GOT3 (cell line): Measurements from ENCODE around the gene ZSWIM8.
"Not testable (repeated sequence)": the region's sequence is repeated elsewhere in the genome, so short reads cannot be mapped to it uniquely, and the experiment has no call there.

Source experiments
- DNase-seq: peaks from one replicate; lab custom pipeline; 2025; ENCODE audit warnings: mixed read lengths; lab: John Stamatoyannopoulos, UW

Gene ZSWIM8

GRCh38 chr10:73816917-73817729 is 31.7 kb downstream of the ZSWIM8 start:
- no peak for DNase-seq

GRCh38 chr10:73817826-73818225 is 32.4 kb downstream of the ZSWIM8 start:
- DNase-seq = no peak

GRCh38 chr10:73818402-73818801 is 33.0 kb downstream of the ZSWIM8 start:
- DNase-seq = no peak

- no peak for DNase-seq
Measured at GRCh38 chr10:73819081-73819480, 33.7 kb downstream of the ZSWIM8 start.

GRCh38 chr10:73819513-73820093 is 34.2 kb downstream of the ZSWIM8 start:
- no peak for DNase-seq

- no peak for DNase-seq
Measured at GRCh38 chr10:73823391-73823790, 38.0 kb downstream of the ZSWIM8 start.

GRCh38 chr10:73824146-73824725 is 38.8 kb downstream of the ZSWIM8 start:
- no peak for DNase-seq

- no peak for DNase-seq
Measured at GRCh38 chr10:73827346-73828089, 42.1 kb downstream of the ZSWIM8 start.

- DNase-seq = no peak
Measured at GRCh38 chr10:73828161-73828560, 42.8 kb downstream of the ZSWIM8 start.

GRCh38 chr10:73829090-73829489 is 43.7 kb downstream of the ZSWIM8 start:
- not testable (repeated sequence) for DNase-seq

GRCh38 chr10:73836427-73836980 is 51.1 kb downstream of the ZSWIM8 start:
- no peak for DNase-seq

GRCh38 chr10:73837072-73837471 is 51.7 kb downstream of the ZSWIM8 start:
- no peak for DNase-seq

GRCh38 chr10:73838008-73838567 is 52.7 kb downstream of the ZSWIM8 start:
- no peak for DNase-seq

- DNase-seq = no peak
Measured at GRCh38 chr10:73838827-73839226, 53.4 kb downstream of the ZSWIM8 start.

GRCh38 chr10:73839276-73839966 is 54.0 kb downstream of the ZSWIM8 start:
- DNase-seq = no peak

GRCh38 chr10:73840056-73840402 is 54.6 kb downstream of the ZSWIM8 start:
- no peak for DNase-seq

GRCh38 chr10:73840403-73841060 is 55.1 kb downstream of the ZSWIM8 start:
- DNase-seq = no peak

GRCh38 chr10:73841061-73841421 is 55.6 kb downstream of the ZSWIM8 start:
- no peak for DNase-seq

- no peak for DNase-seq
Measured at GRCh38 chr10:73841526-73842285, 56.3 kb downstream of the ZSWIM8 start.

GRCh38 chr10:73842349-73842748 is 56.9 kb downstream of the ZSWIM8 start:
- DNase-seq = no peak
